CD4-positive, alpha-beta T cell treated with Interleukin-17A for 1 hour (primary cell): ENCODE data around the gene JARID2.

Source experiments
- DNase-seq: peaks from one replicate; pipeline ENCODE4 v3.0.0-alpha.2; 2020

The JARID2 gene

DNA sequence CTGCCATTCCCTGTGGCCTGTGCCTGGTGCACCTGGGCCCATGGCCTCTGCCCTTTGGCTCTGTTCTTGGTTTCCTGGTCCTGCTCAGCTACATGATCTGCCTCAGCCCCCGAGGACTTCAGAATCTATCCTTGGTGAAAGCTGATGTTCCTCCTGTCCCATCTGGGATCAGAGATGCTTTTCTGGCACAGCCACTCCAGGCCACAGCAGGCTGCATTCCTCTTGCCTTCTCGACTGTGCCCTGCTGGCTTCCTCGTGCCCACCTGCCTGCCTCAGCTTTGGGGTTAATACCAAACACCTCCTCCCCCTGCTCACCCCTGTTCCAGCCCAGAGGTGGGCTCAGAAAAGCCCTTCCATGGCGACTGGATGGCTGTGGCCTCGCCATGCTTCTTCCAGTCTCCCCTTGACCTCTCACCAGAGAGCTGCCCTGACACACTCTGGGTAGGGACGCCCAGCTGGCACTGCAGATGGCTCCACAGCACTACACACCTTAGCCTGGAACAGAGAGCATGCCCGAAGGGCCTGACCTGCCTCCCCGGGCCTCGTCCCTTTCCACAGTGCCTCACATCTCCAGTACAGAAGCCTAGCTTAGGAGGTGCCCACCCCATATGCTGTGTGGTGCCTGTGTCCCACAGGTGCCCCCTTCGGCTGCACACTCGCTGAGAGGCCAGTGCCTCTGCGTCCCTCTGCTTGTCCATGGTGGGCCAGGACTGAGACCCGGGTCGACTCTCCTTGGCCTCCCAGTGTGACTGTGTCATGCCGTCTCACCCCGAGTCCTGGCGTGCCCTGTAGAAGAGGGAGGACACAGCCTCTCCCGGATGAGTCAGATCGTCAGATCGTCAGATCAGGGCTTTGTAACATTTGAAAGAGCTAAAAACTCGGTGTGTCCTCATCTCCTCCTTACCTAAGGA is 268.2 kb downstream of the JARID2 start:
- DNase-seq: no peak

DNA sequence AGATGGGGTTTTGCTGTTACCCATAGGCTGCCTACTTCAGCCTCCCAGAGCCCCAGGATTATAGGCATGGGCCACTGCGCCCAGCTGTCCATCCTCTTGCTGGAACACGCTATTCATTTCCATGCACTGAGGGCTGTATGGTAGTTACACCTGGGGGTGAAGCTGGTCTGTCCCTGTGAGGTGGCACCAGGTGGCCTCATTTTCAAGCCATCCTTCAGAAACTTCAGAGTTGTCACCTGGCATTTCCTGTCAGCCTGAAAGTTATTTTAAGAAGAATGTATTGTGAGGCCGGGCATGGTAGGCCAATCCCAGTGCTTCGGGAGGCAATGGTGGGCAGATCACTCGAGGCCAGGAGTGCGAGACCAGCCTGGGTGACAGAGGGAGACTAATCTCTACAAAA is 269.4 kb downstream of the JARID2 start:
- no peak for DNase-seq

DNA sequence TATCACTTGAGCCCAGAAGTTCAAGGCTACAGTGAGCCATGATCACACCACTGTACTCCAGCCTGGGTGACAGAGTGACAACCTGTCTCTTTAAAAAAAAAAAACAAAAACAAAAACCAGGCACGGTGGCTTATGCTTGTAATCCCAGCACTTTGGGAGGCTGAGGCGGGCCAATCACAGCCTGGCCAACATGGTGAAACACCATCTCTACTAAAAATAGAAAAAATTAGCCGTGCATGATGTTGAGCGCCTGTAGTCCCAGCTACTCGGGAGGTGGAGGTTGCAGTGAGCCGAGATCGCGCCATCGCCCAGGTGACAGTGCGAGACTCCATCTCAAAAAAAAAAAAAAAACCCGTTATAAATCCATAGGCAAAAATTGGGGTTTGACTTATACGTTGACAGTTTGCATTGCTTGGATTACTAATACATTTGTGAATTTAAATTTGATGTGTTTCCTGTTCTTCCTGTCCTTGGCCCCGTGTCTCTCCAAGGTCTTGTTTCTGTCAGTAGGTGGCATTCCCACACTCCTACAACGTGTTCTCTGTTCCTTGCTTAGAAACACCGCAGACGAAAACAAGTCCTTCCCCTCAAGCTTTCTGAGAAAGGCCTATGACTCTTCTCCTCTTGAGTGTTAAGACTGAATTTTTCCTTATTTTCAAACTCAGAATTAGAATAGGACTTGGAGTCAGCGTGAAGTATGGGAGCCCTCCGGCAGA is 269.9 kb downstream of the JARID2 start:
- no peak for DNase-seq

DNA sequence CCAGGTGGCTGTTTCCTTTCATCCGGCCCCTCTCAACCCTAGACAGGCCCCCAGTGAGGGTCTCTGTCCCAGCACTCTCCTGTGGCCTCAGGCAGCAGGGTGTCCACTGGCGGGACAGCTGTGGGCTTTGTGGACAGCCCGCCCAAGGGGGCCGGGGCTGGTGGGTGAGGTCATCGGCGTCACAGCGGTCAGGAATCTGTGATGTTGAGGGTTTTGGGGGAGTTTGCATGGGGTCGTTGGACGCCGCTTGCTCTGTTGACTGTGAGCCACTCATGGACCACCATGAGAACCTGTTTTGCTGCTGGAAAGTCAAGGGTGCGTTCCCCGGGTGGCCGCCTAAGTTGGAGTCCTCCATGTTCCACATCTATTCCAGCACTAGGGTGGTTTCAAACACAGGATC is 270.5 kb downstream of the JARID2 start:
- DNase-seq: no peak

DNA sequence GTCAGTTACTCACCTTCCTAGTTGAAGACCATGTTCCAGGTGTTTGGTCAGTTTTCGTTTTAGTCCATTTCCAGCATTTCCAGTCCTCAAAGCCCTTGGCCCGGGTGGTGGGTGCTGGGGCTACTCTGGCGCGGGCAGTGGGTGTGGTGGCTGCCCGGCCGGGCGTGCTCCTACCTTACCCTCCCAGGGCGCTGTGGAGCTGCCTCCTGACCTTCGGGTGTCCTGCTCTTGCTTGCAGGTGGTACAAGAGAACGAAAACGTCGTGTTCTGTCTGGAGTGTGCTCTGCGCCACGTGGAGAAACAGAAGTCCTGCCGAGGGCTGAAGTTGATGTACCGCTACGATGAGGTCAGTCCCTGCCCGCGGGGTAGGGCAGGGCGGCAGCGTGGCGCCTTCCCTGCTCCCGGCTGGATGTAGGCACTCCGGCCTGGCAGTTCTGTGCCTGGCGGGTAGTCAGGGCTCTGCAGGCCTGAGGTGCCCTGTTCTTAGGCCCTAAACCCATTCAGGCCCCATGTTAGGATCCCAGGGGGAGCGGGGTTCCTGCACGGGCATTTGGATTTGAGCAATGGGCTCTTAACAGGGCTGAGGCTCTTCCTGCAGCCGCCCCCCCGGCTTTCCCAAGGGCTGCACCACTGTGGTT is 271.2 kb downstream of the JARID2 start:
- no peak for DNase-seq

DNA sequence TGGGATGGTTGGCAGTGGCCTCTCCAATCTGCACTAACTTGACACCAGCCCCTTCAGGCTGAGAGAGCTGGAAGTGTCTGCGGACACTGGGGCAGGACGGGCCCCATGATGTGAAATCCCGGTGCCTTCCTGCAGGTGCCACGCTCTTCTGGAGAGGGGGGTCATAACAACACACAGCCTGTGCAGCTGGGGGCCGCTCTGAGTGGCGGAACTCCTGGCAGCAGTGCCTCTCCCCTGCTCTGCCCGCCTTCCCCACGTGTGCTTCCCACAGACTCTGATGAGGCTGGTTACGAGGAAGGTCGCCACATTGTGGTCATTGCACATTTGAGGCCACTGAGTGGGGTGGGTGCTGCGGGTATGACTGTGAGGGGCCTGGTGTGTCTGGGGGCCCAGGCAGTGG is 271.7 kb downstream of the JARID2 start:
- DNase-seq: no peak

DNA sequence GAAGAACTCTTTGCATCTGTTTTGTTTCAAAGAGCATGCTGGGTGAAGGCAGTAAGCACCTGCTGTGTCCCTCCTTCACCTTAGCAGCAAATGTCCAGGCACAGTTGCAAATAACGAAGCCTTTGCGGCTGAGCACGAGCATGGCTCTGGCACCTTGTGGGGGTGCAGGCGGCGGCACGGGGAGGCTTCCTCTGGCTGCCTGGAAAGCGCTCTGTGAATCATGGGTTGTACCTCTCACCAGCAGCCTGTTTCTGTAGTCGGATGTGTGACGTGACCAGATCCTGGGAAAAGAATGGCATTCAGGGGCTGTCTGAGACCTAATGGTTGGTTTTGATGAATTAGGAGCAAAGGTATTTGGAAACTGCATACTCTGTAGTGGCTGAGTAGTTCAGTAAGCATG is 272.2 kb downstream of the JARID2 start:
- DNase-seq: no peak

DNA sequence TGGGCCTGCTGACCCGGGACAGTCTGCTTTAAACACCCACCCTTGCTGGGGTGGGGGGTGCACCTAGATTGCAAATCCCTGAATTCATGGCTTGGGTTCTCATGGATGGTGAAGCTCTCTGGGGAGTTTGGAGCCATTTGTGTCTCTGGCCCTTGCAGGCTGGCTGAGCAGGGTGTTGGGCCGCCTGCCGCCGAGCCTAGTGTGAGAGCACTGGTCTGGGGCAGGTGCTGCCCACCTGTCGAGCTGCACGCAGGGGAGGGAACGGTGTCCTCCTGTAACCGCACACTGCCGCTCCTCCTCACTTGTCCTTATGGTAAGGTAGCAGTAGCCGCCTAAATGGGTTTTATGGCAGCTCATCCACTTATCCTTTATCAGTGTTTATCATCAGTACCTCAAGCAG is 273.0 kb downstream of the JARID2 start:
- no peak for DNase-seq

DNA sequence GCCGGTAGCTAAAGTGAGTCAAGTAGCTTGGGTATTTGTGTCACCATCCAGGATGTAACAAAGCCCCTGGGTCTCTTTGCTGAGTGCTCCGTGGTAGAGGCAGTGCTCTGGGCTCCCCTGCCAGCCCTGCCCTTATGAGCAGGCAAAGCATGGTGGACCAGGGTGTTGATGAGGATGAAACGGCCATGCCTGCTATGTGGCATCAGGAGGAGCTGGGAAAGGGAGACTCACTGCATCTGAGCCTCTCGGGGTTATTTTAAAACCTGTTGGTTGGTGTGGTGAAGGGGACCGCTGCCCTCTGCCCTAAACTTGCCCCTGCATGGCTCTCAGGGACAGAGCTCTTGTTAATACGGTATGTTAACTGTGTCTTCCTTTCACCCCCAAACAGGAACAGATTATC is 273.8 kb downstream of the JARID2 start:
- no peak for DNase-seq

DNA sequence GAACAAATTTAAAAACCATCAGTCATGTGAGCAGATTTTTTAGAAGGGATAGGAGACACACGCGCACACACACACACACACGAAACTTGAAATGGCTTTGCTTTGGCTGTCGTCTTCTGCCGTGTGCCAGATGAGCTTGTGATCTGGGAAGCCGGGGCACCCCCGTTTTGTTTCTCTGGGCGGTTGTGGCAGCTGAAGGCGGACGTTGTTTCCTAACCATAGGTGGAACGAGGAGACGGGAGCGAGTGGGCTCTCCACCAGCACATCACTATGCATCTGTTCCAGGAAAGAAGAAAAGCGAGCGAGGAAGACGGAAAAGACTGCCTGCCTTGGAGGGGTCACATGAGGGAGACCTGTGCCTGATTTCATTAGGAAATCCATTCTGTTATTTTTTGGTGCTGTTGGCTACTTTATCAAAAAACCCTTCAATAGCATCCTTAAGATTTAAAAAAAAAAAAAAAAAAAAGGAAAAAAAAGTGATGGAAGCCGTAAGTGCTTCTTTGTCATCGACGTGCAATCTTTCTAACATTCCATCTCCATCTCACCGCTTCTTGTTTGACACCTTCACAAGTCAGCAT is 274.8 kb downstream of the JARID2 start:
- no peak for DNase-seq

DNA sequence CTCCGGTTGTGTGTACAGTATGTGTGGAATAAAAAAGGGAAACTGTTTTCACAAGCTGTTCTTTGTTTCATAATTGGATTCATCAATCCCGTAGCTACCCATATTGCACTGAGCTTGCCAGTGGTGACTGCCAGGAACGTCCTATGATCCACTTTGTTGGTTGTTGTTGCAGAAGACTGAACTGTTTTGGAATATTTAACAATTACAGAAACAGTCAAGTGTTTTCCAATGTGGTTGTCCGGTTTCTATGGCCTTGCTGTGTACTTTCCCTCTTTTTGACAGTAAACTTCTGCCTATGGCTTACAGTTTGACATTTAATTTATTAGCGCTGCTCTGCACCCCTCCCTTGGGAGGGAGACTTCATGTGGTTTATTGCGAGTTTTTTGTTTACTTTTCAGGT is 275.7 kb downstream of the JARID2 start:
- DNase-seq: no peak

DNA sequence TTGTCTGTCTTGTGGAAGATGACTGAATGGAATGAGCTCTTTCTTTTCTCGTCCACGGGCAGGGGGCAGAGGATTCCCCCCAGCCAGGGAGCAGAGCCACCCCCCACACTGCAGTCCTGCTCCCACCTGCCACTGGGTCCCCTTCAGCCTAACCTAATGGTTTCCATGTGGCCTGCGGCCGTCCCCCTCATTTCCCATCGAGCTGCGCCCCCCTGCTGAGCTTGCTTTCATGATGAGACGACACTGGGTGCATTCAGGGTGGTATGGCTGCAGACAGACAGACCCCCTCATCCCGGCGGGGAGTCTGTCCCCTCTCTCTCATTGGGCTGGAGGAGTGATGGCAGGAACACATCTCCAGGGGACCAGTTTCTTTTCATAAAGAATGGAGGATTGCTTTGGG is 276.2 kb downstream of the JARID2 start:
- DNase-seq: no peak

DNA sequence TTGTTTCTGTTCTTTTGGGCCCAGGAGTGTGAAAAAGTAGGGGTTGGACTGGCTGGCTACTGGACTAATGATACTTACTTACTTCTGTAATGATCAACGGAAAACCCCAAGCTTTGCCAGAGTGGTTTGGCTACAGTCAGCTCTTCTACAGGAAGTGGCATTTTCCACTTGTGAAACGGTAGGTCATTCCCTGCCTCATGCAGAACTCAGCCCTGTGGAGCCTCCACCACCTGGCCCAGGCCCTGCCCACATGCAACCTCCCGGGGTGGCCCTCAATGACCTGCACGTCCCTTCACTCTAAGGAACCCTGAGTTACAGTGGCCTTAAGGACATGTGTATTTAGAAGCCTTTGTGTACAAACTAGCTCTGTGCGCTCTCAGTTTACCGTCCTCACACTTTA is 276.6 kb downstream of the JARID2 start:
- no peak for DNase-seq

DNA sequence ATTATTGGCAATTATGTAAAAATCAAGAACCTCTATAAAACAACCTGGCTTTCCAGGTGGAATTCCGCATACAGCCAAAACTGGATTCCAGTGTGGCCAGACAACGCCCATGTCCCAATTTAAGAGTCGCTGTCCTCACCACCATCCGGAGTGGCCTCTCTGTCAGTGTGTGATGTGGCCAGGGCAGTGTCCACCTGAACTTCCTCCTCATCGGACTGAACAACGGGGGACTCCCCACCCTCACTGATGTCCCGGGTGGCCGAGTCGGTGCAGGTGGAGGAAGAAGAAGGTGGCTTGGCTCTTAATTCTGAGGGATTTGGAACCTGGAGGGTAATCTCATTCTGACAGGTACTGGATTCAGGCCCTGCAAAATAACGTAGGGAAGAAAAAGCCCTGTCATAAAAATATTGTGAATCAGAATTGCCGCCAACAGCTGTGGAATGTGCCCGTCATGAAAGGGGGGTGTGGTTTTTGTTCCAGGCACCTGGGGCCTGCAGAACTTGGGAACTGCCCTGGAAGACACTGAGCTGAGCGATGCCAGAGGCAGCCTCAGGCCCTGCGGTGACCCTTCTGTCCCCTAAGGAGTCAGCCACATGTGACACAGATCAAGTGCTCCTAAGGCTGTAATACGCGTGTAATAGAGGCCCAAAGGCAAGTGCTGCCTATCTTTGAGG is 277.1 kb downstream of the JARID2 start:
- DNase-seq: no peak

DNA sequence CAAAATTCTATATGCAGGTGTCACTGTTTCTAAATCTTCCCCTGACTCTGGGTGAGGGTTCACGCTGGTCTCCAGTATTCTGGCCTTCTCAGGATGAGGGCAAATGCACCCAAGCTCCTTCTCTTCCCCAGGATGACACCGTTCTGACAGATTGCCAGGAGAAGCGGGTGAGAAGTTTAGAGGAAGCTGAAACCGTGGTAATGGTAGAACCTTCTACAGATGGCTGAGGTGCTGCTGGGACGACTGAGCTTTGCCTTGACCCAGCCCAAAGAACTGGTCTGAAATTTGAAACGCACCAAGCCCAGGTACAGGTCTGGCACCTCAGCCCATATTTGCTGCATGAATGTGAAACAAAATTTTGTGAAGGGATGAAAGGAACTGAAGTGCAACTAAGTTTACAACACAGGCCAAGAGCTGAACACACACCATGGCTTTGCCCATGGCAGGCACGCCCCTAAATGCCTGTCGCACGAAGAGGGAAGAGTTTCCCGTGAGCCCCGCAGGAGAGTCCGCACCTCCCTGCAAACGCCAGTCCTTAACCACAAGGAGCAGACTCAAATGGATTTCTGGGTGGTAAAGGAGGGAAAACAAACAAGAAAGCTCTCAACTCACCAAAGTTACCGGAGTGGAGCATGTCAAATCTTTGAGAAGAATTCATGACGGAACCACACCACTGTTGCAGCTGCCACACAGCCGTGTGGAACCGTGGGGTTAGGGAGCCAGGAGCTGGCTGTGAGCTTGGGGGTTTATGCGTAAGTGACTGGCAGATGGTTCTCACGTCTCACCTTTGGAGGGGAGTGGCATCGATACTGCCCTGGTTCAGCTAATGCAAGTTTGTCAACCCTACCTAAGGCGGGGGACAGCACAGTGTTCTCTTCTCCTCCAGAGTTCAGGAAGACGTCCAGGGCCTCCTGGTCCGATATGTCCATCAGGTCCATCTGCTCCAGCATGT is 278.1 kb downstream of the JARID2 start:
- no peak for DNase-seq

DNA sequence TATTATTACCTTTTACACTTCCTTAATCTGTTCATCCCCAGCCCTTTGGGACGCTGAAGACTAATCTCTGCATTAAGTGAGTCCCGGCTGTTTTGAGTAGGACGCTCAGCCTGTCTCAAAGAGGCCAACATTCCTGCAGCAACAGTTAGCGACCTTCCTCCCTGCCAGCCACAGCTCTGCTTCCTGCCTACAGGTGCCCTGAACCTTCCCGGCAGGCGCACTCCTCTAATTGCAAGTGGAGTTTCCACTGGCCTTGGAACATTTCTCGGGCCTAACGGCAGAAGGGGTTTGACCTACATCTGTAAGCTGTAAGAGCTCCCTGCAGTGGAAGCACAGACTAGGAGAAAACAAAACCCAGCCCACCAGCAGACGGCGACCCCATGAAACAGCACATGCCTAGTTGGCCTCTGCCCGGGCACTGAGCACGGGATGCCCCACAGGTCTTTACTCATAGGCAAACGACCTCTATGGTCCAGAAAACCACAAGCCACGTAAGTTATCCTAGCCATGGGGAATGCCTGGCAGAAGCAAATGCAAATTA is 279.1 kb downstream of the JARID2 start:
- DNase-seq: no peak

DNA sequence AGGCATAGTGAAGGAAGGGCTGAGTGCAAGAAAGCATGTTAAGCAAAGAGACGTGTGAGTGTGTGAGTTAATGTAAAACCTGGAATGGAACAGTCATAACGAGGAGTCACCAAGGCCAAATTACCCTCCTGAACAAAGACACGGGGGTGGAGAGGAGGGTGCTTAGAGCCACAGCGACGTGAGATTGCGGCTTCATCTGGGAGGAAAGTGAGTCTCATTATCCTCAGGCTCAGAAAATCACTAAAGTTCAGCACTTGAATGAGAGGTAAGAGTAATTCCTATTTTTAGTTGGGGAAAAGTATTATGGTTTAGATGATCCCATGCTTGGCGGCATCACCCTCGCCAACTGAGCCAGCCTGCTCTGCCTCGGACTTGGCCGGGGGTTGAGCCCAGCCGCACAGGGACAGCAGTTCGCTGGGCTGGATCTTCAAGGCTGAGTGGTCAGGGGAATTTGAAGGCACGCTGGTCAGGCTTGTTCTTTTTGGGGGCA is 280.4 kb downstream of the JARID2 start:
- no peak for DNase-seq

DNA sequence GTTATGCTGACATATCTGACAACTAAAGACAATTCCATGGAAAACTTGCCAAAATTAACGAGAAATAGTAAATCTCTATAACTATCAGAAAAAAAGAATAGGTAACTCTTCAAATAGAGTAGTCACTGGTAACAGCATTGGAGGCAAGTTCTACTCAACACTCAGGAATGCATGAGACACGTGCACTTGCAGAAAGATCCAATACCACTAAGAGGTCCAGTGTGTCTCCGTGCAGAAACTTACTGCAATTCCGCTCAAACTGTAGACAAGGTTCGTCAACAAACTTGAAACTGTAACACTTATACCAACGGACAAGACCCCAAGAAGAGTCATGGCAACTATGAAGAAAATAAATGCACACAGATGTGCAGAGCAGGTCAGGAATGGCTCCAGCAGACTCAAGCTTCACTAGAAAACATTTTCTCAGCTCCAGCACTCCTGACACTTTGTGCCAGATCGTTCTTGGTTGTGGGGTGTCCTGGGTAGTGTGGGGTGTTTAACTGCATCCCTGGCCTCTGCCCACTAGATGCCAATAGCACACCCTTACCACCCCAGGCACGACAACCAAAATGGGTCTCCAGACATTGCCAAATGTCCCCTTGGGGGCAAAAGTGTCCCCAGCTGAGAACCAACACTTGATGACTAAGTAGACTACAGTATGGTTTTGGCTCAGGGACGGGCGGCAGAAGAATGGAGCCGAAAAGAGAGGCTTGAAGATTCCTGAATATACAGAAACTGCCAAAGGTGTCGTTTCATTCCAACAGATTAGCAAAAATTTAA is 282.2 kb downstream of the JARID2 start:
- no peak for DNase-seq

DNA sequence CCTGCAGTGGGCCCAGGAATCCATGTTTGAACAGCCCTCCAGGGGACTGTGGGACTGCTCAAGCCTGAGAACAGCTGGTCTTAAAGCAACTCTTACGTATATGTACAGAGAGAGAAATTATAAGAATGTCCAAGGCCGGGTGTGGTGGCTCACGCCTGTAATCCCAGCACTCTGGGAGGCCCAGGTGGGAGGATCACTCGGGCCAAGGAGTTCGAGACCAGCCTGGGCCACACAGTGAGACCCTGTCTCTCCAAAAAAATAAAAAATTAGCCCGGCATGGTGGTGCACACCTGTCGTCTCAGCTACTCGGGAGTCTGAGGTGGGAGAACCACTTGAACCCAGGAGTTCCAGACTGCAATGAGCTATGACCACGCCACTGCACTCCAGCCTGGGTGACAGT is 283.0 kb downstream of the JARID2 start:
- DNase-seq: no peak

DNA sequence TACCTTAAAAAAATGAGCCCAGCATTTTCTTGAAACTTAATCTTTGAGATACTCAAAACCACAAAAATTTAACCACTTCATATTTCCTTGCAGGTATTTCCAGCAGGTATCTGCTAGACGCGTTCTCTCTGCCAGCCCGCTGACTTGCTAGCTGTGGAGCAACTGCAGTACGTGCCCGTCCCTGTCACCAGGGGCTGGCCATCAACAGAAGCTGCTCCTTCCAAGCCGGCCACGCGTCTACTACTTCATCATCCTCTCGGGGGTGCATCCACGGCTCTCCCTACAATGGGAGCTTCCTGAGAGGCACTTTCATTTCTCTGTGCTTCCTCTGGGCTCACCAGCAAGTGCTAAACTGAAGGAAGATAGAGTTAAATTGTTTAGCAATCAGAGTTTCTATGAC is 284.5 kb downstream of the JARID2 start:
- no peak for DNase-seq
